Stimulated activated CD8-positive, alpha-beta memory T cell treated with anti-CD3 and anti-CD28 coated beads, Interleukin-4, amount 100 ng/mL, for 1 hour (primary cell): ENCODE data around the gene PROS1.
"Not testable (repeated sequence)": the region's sequence is repeated elsewhere in the genome, so short reads cannot be mapped to it uniquely, and the experiment has no call there.

Experiments used
- DNase-seq, 2 donors: peaks; one replicate each; pipeline ENCODE4 v3.0.0-alpha.2; 2020; ENCODE audit warnings: low read depth in 2 of 2, low spot score in 1 of 2

PROS1 gene

DNA sequence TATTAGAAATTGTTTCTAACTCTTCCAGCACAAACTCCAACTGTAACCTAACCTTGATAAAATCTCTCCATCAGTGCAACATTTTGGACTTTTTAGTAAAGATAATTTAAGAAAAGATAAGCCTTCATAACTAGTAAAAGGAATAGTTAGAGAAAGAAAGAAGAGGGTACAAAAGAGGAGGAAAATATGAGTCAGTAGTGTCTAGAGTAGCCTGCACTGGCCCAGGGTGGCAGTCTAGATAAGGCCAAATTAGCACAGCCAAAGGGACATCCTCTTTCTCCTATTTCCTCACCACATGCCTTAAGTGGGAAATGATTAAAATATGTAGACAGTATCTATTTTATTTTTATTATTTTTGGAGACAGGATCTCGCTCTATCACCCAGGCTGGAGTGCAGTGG is 3.7 kb downstream of the PROS1 start:
- DNase-seq, result no peak

DNA sequence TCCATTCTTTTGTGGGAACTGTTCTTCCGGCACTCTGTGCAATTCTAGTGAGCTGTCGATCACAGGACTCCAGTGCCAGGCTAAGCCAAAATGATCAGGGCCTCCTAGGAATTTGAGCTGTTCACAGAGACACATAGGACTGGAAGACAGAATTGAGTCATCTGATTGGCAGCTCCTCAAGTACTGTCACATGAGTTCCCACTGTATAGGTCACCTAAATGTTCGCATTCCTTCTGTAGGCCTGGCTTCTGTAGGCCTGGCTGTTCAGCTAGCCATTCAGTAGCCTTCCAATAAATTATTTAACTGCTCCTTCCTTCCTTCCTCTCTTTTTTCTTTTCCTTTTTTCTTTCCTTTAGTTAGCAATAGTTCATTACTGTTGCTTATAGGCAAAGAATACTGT is 4.3 kb downstream of the PROS1 start:
- no peak for DNase-seq

DNA sequence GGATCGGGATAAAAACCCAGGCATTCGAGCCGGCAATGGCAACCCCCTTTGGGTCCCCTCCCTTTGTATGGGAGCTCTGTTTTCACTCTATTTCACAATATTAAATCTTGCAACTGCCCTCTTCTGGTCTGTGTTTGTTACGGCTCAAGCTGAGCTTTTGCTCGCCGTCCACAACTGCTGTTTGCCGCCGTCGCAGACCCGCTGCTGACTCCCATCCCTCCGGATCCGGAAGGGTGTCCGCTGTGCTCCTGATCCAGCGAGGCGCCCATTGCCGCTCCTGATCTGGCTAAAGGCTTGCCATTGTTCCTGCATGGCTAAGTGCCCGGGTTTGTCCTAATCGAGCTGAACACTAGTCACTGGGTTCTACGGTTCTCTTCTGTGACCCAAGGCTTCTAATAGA is 8.6 kb downstream of the PROS1 start:
- DNase-seq, result not testable (repeated sequence)

DNA sequence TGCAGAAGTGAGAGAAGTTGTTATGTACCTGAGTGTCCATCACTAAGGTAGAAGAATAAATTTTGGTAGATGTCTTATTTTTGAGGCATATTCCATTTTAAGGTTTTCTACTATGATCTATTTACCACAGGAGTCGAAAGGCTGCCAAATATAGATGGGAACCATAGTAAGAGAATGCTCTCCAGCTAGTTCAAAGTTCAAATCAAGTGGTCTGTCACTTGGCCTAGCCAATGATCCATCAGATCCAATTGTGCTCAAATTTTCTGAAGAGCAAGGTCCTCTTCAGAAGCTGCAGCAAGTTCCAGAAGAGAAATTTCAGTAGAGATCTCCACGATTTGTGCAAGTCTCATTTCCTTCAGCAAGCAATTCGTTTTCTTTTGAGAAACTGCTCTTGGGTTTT is 10.9 kb downstream of the PROS1 start:
- no peak for DNase-seq

DNA sequence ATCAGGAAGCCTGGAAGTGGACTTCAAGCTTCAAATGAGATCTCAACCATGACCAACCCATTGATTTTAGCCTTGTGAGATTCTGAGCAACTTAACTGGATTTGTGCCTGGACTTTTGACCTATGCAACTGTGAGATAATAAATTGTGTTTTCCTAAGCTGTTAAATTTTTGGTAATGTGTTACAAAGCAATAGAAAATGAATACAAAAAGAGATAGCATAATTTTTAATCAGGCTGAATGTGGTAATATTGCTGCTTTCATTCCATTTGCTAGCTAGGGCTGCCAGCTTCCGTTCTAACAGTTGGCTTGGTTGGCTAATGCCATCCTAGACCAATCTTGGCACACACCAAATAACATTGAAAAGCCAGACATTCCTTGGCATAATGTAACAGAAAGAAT is 12.2 kb downstream of the PROS1 start:
- no peak for DNase-seq

DNA sequence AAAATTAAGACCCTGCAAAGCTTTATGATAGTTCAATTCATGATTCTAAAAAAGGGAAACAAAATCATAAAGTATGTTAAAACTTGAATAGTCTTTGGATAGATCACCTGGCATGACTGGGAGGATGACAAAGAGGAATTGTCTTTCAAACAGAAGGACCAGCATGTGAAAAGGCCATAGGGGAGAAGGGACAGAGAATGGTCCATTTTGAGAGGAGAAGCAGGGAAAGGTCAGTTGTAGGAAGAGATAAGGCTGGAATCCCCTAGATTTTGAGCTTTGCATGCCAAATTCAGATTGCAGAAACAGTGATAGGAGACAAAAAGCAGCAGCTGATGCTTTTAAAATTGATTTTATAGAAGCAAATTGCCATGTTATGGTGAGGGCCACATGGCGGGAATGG is 12.7 kb downstream of the PROS1 start:
- no peak for DNase-seq

DNA sequence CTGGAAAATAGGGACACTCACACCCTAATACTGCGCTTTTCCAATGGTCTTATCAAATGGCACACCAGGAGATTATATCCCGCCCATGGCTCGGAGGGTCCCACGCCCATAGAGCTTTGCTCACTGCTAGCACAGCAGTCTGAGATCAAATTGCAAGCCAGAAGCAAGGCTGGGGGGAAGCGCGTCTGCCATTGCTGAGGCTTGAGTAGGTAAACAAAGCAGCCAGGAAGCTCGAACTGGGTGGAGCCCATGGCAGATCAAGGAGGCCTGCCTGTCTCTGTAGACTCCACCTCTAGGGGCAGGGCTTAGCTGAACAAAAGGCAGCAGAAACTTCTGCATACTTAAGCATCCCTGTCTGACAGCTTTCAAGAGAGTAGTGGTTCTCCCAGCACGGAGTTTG is 23.7 kb downstream of the PROS1 start:
- not testable (repeated sequence) for DNase-seq

DNA sequence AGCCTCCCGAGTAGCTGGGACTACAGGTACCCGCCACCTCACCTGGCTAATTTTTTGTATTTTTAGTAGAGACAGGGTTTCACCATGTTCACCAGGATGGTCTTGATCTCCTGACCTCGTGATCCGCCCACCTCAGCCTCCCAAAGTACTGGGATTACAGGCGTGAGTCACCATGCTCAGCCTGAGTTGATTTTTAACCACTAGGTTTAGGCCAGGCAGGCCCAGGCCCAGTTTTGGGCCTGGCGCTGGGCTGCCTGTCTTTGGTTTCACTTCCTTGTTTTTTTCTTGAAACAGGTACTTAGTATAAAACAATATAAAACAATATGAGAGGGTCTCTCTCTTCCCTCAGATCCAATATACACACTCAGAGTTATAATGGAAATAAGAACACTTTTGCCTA is 36.2 kb downstream of the PROS1 start:
- not testable (repeated sequence) for DNase-seq

DNA sequence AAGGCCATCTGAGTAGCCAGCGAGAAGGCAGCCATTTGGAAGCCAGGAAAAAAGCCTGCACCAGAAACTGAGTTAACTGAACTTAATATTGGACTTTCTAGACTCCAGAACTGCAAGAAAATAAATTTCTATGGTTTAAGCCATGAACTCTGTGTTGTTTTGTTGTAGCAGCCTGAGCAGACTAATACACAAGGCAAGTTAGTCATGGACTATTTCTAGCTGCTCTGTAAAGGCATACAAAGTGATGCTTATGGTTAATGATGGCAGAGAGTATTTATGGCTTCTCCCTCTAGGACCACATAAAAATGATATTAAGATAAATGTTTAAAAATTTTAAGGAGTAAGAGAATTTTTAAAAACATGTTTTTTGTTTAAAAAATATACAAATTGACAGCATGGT is 37.1 kb downstream of the PROS1 start:
- DNase-seq, result no peak

DNA sequence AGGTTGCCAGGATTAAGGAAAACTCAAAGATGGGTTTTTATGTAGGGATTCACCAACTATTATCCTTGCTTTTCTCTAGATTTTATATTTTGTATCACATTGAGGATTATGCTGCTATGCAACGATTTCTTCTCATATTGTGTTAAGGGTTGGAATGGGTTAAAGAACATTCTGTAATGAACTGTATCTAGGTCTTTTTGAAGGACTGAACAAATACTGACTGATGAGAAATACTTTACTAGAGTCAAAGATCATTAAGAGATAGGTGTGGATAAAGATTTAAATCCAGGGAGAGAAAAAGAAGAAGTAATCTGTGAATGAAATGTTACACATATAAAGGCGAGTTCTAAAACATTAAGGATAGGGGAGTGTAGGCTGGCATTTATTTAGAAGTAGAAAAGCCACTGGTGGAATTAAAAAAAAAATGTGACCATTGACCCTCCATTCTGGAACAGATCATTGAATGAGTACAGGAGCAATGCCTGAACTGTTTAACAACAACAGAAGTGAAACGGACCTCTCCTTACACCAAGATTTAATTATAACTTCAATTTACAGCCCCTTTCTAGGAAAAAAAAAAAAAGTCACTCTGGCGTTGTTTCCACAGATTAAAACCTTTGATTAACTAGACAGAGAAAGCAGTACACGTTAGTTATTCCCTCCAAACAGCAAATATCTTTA is 39.2 kb downstream of the PROS1 start:
- no peak for DNase-seq

DNA sequence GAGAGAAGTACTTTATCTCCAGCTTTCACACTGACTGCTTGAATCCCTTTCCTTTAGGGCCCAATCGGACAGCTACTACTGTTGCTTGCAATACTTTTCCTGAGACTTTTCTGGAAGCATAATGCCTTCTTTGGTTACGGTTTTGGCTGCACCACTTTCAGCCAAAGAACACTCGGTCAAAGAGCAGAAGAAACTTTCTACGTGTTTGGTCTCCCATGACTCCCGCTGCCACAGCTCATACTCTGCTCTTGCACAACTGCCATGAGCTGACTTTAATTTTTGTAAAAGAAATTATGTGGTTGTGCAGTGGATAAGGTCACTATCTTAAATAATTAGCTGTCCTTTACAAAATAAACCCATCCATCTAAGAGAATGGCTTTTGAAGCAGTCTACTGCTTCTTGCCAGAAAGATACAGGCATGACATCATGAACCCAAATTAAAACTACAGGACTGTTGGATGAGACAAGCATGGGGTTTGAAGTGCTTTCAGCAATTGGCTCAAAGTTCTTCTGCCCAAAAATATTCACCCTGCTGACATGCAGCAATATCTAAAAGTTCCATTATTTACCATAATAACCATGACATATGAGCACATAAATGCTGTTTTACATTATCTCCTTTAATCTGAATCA is 42.0 kb downstream of the PROS1 start:
- no peak for DNase-seq

DNA sequence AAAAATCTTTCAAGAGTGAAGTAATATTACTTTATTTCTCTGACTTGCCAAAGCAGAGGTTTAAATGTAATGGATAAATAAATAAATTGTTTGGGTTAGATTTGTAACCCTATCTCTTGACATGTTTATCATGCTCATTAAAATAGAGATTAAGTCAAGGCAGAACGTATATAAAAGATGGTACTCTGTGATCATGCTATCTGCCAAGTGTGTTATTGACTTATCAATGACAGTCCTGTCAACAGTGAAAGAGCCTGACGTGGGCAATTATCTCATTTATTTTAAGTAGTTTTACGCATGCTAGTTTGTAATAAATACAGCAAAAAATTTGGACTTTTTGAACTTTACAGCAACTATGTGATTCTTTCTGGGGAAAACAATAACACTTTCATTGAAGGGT is 43.7 kb downstream of the PROS1 start:
- no peak for DNase-seq

DNA sequence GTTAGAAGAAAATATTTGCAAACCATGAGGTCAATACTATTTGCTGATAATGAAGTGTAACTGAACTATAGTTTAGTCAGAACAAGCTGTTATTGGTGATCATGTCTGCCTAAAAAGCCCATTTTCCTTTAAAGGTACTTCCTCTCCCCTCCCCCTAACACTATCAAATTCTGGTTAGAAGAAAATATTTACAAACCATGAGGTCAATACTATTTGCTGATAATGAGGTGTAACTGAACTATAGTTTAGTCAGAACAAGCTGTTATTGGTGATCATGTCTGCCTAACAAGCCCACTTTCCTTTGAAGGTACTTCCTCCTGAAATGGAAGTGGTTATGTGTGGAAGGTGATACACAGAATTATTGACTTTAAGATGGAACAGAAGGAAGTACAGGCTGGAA is 46.9 kb downstream of the PROS1 start:
- no peak for DNase-seq

DNA sequence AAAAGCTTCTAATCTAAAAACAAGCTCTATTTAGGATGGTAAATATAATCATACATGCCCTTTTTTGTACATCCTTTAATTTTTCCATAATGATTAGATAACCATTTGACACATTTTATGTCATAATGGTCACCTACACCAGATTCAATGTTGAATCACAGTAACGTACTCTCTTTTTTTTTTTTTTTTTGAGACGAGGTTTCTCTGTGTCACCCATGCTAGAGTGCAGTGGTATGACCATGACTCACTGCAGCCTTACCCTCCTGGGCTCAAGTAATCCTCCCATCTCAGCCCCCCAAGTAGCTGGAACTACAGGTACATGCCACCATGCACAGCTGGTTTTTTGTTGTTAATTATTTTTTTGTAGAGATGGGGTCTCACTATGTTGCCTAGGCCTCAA is 49.2 kb downstream of the PROS1 start:
- no peak for DNase-seq

DNA sequence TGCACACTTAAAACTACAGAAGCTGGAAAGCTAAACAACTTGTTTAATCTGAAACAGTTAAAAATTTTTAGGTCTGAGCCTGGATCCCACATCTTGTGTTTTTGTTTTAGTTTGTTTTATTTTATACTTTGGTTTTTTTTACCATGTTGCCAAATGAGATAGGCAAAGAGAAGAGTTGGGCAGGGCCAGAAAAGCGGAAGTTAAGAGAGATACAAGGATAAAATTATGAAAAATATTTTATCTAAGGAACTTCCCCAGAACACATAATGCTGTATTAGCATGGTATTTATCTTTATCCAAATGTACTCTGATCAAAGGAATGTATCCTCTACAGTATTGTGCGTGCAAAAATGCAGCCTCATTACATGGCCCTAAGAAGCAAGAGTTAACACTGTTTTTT is 50.7 kb downstream of the PROS1 start:
- no peak for DNase-seq

DNA sequence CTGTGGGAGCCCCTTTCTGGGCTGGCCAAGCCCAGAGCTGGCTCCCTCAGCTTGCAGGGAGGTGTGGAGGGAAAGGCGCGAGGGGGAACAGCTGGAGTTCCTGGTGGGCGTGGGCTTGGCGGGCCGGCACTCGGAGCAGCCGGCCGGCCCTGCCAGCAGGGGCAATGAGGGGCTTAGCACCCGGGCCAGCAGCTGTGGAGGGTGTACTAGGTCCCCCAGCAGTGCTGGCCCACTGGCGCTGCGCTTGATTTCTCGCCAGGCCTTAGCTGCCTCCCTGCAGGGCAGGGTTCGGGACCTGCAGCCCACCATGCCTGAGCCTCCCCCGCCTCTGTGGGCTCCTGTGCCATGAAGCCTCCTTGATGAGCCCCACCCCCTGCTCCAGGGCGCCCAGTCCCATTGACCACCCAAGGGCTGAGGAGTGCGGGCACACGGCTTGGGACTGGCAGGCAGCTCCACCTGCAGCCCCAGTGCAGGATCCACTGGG is 56.1 kb downstream of the PROS1 start:
- not testable (repeated sequence) for DNase-seq

DNA sequence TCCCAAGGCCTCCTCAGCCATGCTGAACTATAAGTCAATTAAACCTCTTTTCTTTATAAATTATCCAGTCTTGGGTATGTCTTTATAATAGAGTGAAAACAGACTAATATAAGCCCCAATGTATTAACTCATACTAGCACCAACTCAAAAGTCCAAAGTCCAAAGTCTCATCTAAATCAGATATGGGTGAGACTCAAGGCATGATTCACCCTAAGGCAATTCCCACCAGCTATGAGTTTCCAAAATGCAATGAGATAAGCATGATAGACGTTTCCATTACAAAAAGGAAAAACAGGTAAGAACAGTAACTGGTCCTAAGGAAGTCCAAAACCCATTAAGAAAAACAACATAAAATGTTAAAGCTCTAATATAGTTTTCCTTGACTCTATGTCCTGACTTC is 60.1 kb downstream of the PROS1 start:
- DNase-seq, result not testable (repeated sequence)

DNA sequence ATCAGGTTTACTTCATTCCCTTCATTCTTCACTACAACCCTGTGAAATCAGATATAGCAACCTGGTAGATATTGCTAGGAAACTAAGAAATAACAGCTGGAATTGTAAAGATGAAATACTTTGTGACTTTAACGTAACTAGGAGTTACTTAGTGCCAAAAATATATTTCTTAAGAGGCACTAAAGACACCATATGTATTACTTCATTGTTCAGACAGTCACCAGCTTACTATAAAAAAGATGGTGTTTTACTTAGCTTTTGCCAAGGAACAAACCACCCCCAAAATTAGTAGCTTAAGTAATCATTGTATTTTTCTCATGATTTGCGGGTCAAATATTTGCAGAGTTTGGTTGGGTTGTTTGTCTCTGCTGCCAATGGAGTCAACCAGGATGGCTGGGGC is 62.5 kb downstream of the PROS1 start:
- DNase-seq, result no peak

DNA sequence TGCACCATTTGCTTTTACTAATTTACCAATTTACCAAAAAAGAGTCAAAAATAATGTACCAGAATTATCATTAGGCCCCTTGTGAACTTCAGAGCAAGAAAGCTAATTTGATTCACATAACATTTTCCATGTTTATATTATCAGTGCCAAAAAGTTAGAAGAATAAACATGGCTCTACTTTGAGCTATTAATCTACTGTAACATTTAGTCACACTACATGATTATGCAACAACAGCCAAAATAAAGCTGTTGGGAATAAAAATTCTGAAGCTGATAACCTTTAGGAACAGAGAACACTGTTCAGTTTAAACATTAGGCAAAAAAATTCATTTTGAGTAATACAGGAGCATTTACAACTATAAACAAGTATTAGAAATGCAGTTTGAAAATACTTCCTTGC is 63.6 kb downstream of the PROS1 start:
- no peak for DNase-seq

DNA sequence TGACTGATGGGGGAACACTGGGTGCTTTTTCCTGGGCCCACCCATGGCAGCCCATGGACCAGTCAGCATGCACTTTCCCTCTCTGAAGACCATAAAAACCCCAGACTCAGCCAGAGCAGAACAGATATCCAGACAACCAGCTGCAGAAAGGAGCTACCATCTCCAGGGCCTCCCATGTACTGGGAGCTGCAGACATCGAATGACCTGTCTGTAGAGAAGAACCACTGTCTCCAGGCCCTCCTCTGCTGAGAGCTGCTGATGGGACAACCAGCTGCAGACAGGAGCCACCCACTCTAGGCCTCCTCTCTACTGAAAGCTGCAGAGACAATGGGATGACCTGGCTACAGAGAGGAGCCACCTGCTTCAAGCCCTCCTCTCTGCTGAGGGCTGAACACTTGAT is 66.6 kb downstream of the PROS1 start:
- no peak for DNase-seq

DNA sequence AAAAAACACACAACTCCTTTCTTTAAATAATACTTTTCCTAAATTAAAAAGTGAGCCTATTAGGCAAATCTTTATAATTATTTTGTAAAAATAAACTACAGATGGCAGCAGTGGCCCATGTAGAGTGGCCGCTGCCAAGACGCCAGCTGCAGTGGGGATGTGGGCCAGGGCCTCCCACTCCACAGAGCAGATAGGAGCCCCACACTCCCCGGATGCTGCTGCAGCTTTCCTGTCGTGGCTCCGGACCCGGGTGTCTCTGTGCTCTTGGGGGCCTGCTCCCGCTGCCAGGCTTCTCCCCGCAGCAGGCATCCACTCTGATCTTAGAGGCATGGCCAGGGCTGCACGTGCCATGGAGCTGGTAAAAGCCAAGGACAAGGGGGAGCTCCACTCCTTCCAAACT is 67.5 kb downstream of the PROS1 start:
- DNase-seq, result no peak

DNA sequence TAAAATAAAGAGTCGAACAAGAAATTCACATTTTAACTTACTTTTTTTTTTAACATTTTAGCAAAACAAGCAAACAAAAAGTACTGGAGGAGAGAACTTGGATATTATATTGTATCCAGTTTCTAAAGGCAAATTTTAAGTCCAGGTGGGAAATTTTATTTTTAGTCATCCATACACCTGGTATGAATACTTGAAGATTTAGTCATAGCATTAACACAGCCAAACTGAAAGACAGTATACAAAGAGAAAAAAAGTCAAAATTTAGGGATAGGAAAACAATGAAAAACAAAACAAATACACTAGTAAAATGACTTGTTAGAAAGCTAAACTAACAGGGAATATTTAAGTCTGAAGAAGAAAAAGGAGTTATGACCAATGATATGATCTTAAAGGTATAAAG is 69.1 kb downstream of the PROS1 start:
- no peak for DNase-seq
